ENCODE results near the gene LTBP2.

- TF ChIP-seq CTCF (IDR thresholded peaks at IDR 0.05; ENCODE audit: low read length) (no peak), EZH2 (optimal IDR thresholded peaks at IDR 0.05; ENCODE audit: low read depth, low read length) (no peak)
Measured at GRCh38 chr14:74649167-74649566, 37.1 kb upstream of the LTBP2 start.

Data from MM.1S (cell line).